ENCODE data around the gene SMARCC2. TPM values are rescaled to one million over a fixed set of nuclear protein-coding genes. Genes with fewer than 3 reads are reported as not detected.
"Not testable (repeated sequence)": the region's sequence is repeated elsewhere in the genome, so short reads cannot be mapped to it uniquely, and the experiment has no call there.

Gene SMARCC2
- total RNA-seq, 1 experiment from 2014 or later = 99.7 TPM

- ChIA-PET RAD21 (ENCODE audit: low non-redundant PET in 1 of 2, low total read pairs in 2 of 2, uncharacterized antibody in 2 of 2, unreplicated experiment in 2 of 2) (no interaction called here), CTCF (no interaction called here), POLR2A (no interaction called here)
- no peak for TF ChIP-seq SIN3A (IDR thresholded peaks at IDR 0.05; ENCODE audit: low read depth)
- no peak for TF ChIP-seq YY1 (IDR thresholded peaks at IDR 0.05; ENCODE audit: extremely low read depth, insufficient replicate concordance, low read depth, low read length)
- no peak for TF ChIP-seq ZBTB33 (IDR thresholded peaks at IDR 0.05; ENCODE audit: extremely low read depth, insufficient replicate concordance, low read length)
- no peak for TF ChIP-seq EZH2 (IDR thresholded peaks at IDR 0.05)
- no peak for TF ChIP-seq ELF1 (IDR thresholded peaks at IDR 0.05; ENCODE audit: borderline replicate concordance, low read depth)
- TF ChIP-seq SRF (IDR thresholded peaks at IDR 0.05; ENCODE audit: low read depth) = no peak
- TF ChIP-seq CTCF (IDR thresholded peaks at IDR 0.05 in 2 of 3, conservative IDR thresholded peaks at IDR 0.05 in 1 of 3; ENCODE audit: borderline replicate concordance in 1 of 3, insufficient read depth in 1 of 3, low read depth in 2 of 3, low read length in 2 of 3) = no peak
- TF ChIP-seq ATF3 (IDR thresholded peaks at IDR 0.05) = no peak
- TF ChIP-seq CEBPB (IDR thresholded peaks at IDR 0.05; ENCODE audit: low read depth) = no peak
- no peak for TF ChIP-seq ZFX (IDR thresholded peaks at IDR 0.05)
- TF ChIP-seq FOSL1 (IDR thresholded peaks at IDR 0.05; ENCODE audit: low read depth) = no peak
- TF ChIP-seq JUND (IDR thresholded peaks at IDR 0.05) = no peak
- no peak for TF ChIP-seq TCF7L2 (IDR thresholded peaks at IDR 0.05; ENCODE audit: borderline replicate concordance, extremely low read depth, insufficient read depth, insufficient read length)
- TF ChIP-seq MAX (IDR thresholded peaks at IDR 0.05) = no peak
- no peak for TF ChIP-seq POLR2AphosphoS5 (IDR thresholded peaks at IDR 0.05; ENCODE audit: low read depth, low read length)
- TF ChIP-seq EGR1 (IDR thresholded peaks at IDR 0.05; ENCODE audit: low read depth) = no peak
- H3K4me1 ChIP-seq (ENCODE audit: control insufficient read depth in 1 of 2, insufficient read depth in 2 of 2, low read length in 2 of 2) = peaks cover 0 to 3% of the 10 kb centered on the region in 2 experiments; a peak in 1 of 4 replicates
- intact Hi-C loops (cut with micrococcal nuclease) = no loop called here
- H3K9ac ChIP-seq (ENCODE audit: low read length) = no peak overlapping the region
- no peak overlapping the region for H2AFZ ChIP-seq (ENCODE audit: low read depth, low read length, poor library complexity, severe bottlenecking)
- H3K79me2 ChIP-seq (ENCODE audit: insufficient read depth, low read length) = no peaks in the 10 kb centered on the region
- no peak overlapping the region for H3K27ac ChIP-seq (ENCODE audit: low read depth, low read length)
- H3K4me3 ChIP-seq (replicated peaks in 1 of 2; ENCODE audit: low read depth in 1 of 2, low read length in 2 of 2) = no peak overlapping the region
- BruUV-seq (replicated peaks) = no TSS peak
- H4K20me1 ChIP-seq (ENCODE audit: insufficient read depth) = no peaks in the 10 kb centered on the region
- H3K9me3 ChIP-seq (ENCODE audit: control insufficient read depth in 1 of 2, insufficient read depth in 1 of 2, low read depth in 1 of 2, low read length in 2 of 2) = no peaks in the 10 kb centered on the region
- no peaks in the 10 kb centered on the region for H3K27me3 ChIP-seq (ENCODE audit: insufficient read depth, low read length)
- ATAC-seq (no peak), DNase-seq (ENCODE audit: low read depth, low spot score) (no peak)
- no peaks in the 10 kb centered on the region for H3K9me2 ChIP-seq (ENCODE audit: insufficient read depth)
- no peaks in the 10 kb centered on the region for H3K36me3 ChIP-seq (ENCODE audit: control insufficient read depth in 1 of 2, insufficient read depth in 2 of 2, low read length in 2 of 2)
- no peak overlapping the region for H3K4me2 ChIP-seq (ENCODE audit: low read length)
Observed at GRCh38 chr12:56197921-56198635, 8.8 kb upstream of the SMARCC2 start.

- intact Hi-C loops (cut with micrococcal nuclease); H3K27me3 ChIP-seq (ENCODE audit: insufficient read depth, low read length); RAD21 ChIA-PET (ENCODE audit: low non-redundant PET in 1 of 2, low total read pairs in 2 of 2, uncharacterized antibody in 2 of 2, unreplicated experiment in 2 of 2); H3K9me3 ChIP-seq (ENCODE audit: control insufficient read depth in 1 of 2, insufficient read depth in 1 of 2, low read depth in 1 of 2, low read length in 2 of 2); H3K27ac ChIP-seq (ENCODE audit: low read depth, low read length); DNase-seq (ENCODE audit: low read depth, low spot score); ATAC-seq; H3K9me2 ChIP-seq (ENCODE audit: insufficient read depth); H3K79me2 ChIP-seq (ENCODE audit: insufficient read depth, low read length); H3K36me3 ChIP-seq (ENCODE audit: control insufficient read depth in 1 of 2, insufficient read depth in 2 of 2, low read length in 2 of 2); H4K20me1 ChIP-seq (ENCODE audit: insufficient read depth); H3K4me3 ChIP-seq (replicated peaks in 1 of 2; ENCODE audit: low read depth in 1 of 2, low read length in 2 of 2); H3K4me2 ChIP-seq (ENCODE audit: low read length); H3K9ac ChIP-seq (ENCODE audit: low read length); H2AFZ ChIP-seq (ENCODE audit: low read depth, low read length, poor library complexity, severe bottlenecking); BruUV-seq (replicated peaks); H3K4me1 ChIP-seq (ENCODE audit: control insufficient read depth in 1 of 2, insufficient read depth in 2 of 2, low read length in 2 of 2): not testable (repeated sequence)
- ChIA-PET POLR2A (interaction anchor here (1.9 kb wide), 1 partner anchor 25 kb away, joined by 4 read pairs; the partner anchor contains the start of gene RNF41), CTCF (interaction anchor here (0.5 to 1.7 kb wide), 3 partner anchors 8 to 69 kb away, joined by 3 to 5 read pairs (median 3); no protein-coding TSS in a partner anchor)
Observed at GRCh38 chr12:56196818-56197550, 7.7 kb upstream of the SMARCC2 start.
